Rectal smooth muscle tissue (tissue), 1 donor: ENCODE results near the gene WNK4.
A peak's percentile ranks its signal among the peaks of the same experiment; 100 is the strongest.
"Not testable (repeated sequence)": the region's sequence is repeated elsewhere in the genome, so short reads cannot be mapped to it uniquely, and the experiment has no call there.

ENCODE experiments used
- H3K27ac ChIP-seq: one replicate; pipeline ENCODE4 v1.7.0; 2013; ENCODE audit warnings: low read depth, low read length, inconsistent platforms
- H3K27me3 ChIP-seq: one replicate; pipeline ENCODE4 v1.7.0; 2013; ENCODE audit warnings: low read length; ENCODE audit not compliant: control insufficient read depth, insufficient read depth
- H3K36me3 ChIP-seq: one replicate; pipeline ENCODE4 v1.7.0; 2013; ENCODE audit warnings: low read length; ENCODE audit not compliant: control insufficient read depth, insufficient read depth
- H3K4me1 ChIP-seq: one replicate; pipeline ENCODE4 v1.7.0; 2013; ENCODE audit warnings: low read length; ENCODE audit not compliant: control insufficient read depth, insufficient read depth
- H3K4me3 ChIP-seq: one replicate; pipeline ENCODE4 v1.7.0; 2013; ENCODE audit warnings: low read length
- H3K9ac ChIP-seq: one replicate; pipeline ENCODE4 v1.7.0; 2013; ENCODE audit warnings: low read length

Gene WNK4

GRCh38 chr17:42779936-42780850, at the start of gene WNK4:
Gene WNK4, plus strand, starts transcription at chr17:42780610. Its CDS starts 89 bp downstream, at chr17:42780699.
- peak within 1 kb of the TSS; percentile 51 for H3K4me3 ChIP-seq
- H3K36me3 ChIP-seq: peaks cover 19% of the 10 kb centered on the region
- H3K27me3 ChIP-seq: peaks cover 32% of the 10 kb centered on the region
- no peaks in the 10 kb centered on the region for H3K4me1 ChIP-seq
- H3K27ac ChIP-seq: no peak within 1 kb of the TSS
- H3K9ac ChIP-seq: peak within 1 kb of the TSS; percentile 40

GRCh38 chr17:42740699-42741098, 39.7 kb upstream of the WNK4 start:
- no peaks in the 10 kb centered on the region for H3K36me3 ChIP-seq
- H3K27ac ChIP-seq: no peak overlapping the region
- H3K27me3 ChIP-seq: no peaks in the 10 kb centered on the region
- H3K4me3 ChIP-seq: no peak overlapping the region
- H3K9ac ChIP-seq: no peak overlapping the region
- H3K4me1 ChIP-seq: peaks cover 6% of the 10 kb centered on the region

- not testable (repeated sequence) for H3K27me3 ChIP-seq, H3K4me3 ChIP-seq, H3K9ac ChIP-seq, H3K36me3 ChIP-seq, H3K27ac ChIP-seq, H3K4me1 ChIP-seq
These were observed 37.5 kb upstream of the WNK4 start for GRCh38 chr17:42742916-42743315.

- peak overlapping the region; percentile 92 for H3K27ac ChIP-seq
- H3K9ac ChIP-seq: no peak overlapping the region
- H3K36me3 ChIP-seq: no peaks in the 10 kb centered on the region
- no peaks in the 10 kb centered on the region for H3K27me3 ChIP-seq
- peaks cover 6% of the 10 kb centered on the region for H3K4me1 ChIP-seq
- peak overlapping the region; percentile 88 for H3K4me3 ChIP-seq
These were observed 36.7 kb upstream of the WNK4 start for GRCh38 chr17:42743595-42744282.

- peaks cover 6% of the 10 kb centered on the region for H3K4me1 ChIP-seq
- H3K4me3 ChIP-seq: peak overlapping the region; percentile 88
- peak overlapping the region; percentile 81 for H3K9ac ChIP-seq
- H3K36me3 ChIP-seq: no peaks in the 10 kb centered on the region
- no peaks in the 10 kb centered on the region for H3K27me3 ChIP-seq
- H3K27ac ChIP-seq: peak overlapping the region; percentile 92
These were observed 36.1 kb upstream of the WNK4 start for GRCh38 chr17:42744283-42744805.

- peak within 1 kb of the TSS; percentile 92 for H3K27ac ChIP-seq
- no peaks in the 10 kb centered on the region for H3K36me3 ChIP-seq
- no peaks in the 10 kb centered on the region for H3K27me3 ChIP-seq
- H3K4me3 ChIP-seq: peak within 1 kb of the TSS; percentile 88
- H3K4me1 ChIP-seq: peaks cover 6% of the 10 kb centered on the region
- H3K9ac ChIP-seq: peak within 1 kb of the TSS; percentile 81
These were observed 35.4 kb upstream of the WNK4 start, which contains the start of gene EZH1 for GRCh38 chr17:42744806-42745617. Gene EZH1, minus strand, starts transcription at chr17:42745040. Its CDS starts 16,099 bp downstream, at chr17:42728941.

- Histone ChIP-seq H3K4me1 (peaks cover 6% of the 10 kb centered on the region), H3K27me3 (no peaks in the 10 kb centered on the region), H3K36me3 (no peaks in the 10 kb centered on the region), H3K9ac (no peak overlapping the region), H3K27ac (no peak overlapping the region), H3K4me3 (no peak overlapping the region)
These were observed 32.1 kb upstream of the WNK4 start for GRCh38 chr17:42748202-42748907.

GRCh38 chr17:42748908-42749798, 31.3 kb upstream of the WNK4 start:
- no peak overlapping the region for H3K27ac ChIP-seq
- no peak overlapping the region for H3K9ac ChIP-seq
- H3K36me3 ChIP-seq: no peaks in the 10 kb centered on the region
- H3K27me3 ChIP-seq: no peaks in the 10 kb centered on the region
- peaks cover 2% of the 10 kb centered on the region for H3K4me1 ChIP-seq
- no peak overlapping the region for H3K4me3 ChIP-seq

- no peak overlapping the region for H3K27ac ChIP-seq
- H3K9ac ChIP-seq: no peak overlapping the region
- H3K4me3 ChIP-seq: no peak overlapping the region
- no peaks in the 10 kb centered on the region for H3K27me3 ChIP-seq
- H3K36me3 ChIP-seq: no peaks in the 10 kb centered on the region
- no peaks in the 10 kb centered on the region for H3K4me1 ChIP-seq
These were observed 29.6 kb upstream of the WNK4 start for GRCh38 chr17:42750739-42751344.

- Histone ChIP-seq H3K4me3 (no peak overlapping the region), H3K9ac (no peak overlapping the region)
These were observed 28.8 kb upstream of the WNK4 start for GRCh38 chr17:42751628-42752027.

More at GRCh38 chr17:42751628-42752027, 28.8 kb upstream of the WNK4 start:
- no peaks in the 10 kb centered on the region for H3K27me3 ChIP-seq
- no peaks in the 10 kb centered on the region for H3K36me3 ChIP-seq
- no peak overlapping the region for H3K27ac ChIP-seq
- no peaks in the 10 kb centered on the region for H3K4me1 ChIP-seq
